Dedifferentiated amniotic fluid mesenchymal stem cell (primary cell): ENCODE measurements around the gene EXOC6.
"Not testable (repeated sequence)": the region's sequence is repeated elsewhere in the genome, so short reads cannot be mapped to it uniquely, and the experiment has no call there.

ENCODE experiments used
- DNase-seq: peaks from one replicate; pipeline ENCODE4 v3.0.0-alpha.2; 2016; ENCODE audit errors: extremely low spot score

The EXOC6 gene

DNA sequence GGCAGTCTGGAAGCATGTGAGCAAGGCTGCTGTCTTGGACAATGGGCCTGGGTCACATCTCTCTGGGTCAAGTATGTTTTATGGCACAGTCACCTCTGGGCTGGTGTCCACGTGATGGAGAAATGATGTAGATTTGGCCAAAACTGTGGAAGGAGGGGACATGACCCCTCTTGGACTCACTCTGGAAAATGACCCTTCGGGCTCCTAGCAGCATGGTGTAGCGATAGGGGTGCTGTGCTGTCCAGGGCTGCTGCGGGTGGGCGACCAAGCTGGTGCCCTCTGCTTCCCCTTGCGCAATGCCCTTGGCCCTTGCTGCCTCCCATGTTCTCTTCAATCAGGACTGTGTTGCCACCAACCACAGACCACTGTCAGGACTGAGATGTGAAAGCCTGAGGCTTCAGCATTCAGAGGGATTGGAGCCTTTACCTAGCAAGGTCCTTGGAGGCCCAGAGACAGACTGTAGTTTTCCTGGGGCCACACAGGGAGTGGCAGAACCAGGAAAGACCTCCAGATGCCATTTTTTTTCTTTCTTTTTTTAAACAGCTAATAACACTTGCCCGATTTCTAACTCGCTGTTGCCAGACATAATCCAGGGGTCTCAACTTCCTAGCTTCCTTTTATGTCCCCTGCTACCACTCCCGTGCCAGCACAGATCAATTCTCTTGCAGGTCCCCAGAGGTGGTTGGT, 231.5 kb downstream of the EXOC6 start:
- no peak for DNase-seq

DNA sequence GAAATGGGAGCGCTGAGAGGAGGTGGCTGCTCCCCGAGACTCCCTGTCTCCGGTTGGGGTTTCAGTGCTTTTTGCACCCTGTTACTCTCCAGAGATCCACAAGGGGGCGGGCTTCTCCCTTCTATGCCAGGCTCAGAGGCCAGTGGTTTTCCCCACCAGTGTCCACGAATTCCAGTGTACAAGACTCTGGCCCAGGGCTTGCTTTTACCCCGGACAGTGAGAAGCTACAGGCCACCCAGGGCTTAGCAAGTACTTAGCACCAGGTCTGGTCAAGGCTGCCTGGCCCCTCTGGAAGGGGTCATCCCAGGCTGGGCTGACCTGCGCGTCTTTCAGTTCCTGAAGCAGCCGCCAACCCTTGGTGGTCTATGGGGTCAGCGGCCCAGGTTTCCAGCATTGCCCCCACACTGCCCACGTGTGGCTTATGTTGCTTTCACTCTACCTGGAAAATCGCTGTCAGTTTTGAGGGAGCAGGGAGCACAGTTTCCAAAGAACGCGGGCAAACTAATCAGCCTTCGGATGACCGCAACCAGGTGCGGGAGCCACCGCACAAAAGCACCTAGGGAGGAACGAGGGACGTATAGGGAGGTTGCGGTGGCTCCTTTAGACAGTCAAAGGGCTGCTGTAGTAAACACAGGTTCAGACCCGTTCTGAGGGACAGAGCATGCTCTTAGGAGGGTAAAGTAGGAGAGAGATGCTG, 232.2 kb downstream of the EXOC6 start:
- peak; percentile 51 for DNase-seq

DNA sequence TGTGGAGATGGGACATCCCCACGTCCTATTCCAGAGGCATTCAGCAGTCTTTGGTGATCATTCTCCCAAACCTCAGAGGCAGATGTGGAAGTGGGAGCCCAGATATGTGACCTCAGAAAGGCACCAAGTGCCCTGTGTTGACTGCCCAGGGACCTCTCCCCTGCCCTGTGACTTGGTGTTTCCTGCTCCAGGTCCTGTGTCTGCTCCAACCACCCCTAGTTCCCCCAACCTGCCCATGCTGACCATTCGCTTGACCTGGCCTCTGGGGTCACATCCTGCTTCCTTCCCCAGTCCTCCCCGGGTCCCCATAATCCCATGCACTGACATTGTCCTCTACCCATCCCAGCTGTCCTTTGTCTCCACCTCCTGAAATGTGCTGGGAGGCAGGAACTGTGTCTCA, 233.0 kb downstream of the EXOC6 start:
- DNase-seq, result no peak

DNA sequence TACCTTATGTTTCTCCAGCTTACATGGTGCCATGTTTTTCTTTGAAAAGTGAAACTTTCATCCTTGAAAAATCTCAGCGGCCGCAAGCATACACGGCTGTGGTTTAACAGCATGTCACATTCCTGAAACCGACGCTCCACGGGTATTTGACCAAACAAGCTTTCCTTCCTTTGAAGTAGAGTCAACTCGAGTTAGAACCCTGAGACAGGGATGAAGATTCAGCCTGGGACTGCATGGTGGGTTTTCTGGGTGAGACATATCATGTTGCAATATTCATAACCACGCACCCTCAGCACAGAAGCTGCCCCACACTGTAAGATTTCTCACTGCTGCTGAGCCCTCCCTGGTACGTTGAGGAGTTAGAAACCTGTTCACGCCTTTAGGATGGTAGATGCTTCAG, 233.5 kb downstream of the EXOC6 start:
- no peak for DNase-seq

DNA sequence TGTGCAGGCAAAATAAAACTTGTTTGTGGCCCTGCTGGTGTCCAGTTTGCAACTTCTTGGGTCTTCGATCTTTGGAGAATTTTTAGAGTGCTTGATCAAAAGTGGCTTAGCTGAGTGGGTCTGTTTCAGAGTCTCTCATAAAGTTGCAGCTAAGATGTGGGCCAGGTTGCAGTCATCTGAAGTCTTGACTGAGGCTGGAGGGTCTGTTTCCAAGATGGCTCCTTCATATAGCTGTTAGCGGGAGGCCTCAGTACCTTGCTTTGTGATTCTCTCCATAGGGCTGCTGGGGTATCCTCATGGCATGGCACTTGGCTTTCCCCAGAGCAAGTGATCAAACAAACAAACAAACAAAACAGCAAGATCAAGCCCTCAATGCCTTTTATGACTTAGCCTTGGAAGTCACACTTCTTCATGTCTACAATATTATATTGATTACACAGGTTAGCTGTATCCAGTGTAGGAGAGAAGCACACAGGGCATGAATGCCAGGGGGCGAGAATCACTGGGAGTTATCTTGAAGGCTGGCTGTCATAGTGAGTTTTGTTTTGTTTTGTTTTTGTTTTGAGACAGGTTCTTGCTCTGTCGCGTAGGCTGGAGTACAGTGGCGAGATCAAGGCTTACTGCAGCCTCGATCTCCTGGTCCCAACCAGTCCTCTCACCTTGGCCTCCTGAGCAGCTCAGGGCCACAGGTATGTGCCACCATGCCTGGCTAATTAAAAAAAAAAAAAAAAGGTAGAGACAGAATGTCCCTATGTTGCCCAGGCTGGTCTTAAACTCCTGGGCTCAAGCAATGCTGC, 235.6 kb downstream of the EXOC6 start:
- no peak for DNase-seq

DNA sequence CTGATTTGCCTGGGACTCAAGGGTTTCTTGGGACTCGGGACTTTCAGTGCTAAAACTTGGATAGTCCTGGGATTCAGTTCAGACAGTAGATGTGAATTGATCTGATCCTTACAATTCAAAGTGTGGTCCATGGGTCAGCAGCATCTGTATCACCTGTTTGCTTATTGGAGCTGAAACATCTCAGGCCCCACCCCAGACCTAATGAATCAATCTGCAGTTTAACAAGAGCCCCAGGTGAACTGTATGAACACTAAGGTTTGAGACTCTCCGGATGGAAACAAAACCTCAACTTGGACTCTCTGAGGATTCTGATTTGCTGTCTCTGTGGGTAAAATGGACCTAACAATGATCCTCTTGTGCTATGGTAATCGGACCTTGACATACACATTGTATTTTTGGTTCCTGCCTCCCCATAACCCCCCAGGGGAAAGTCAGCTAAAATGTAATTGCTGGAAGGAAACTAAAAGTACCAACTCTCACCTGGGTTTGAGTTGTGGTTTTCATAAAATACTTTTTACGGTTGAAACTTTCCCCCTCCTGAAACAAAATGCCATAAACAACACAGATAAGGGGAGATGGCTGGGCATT, 237.0 kb downstream of the EXOC6 start:
- DNase-seq, result no peak

DNA sequence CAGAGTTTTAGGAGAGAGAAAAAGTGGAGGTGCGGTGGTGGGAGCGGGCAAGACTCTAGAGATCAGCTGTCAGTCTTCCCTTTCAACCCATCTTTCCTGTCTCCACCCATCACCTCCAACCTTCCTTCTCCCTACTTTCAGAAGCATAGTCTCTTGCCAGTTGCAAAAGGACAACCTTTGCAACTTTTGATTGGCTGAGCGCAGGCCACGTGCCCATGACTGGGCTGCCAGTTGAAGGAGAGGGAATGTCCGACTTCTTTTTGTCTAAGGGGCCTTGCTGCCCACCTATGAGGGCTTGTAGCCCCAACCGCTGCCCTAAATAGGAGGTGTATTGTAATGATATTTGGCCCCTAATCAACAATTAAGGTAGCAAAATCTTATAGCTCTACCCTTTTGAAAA, 238.0 kb downstream of the EXOC6 start:
- no peak for DNase-seq

DNA sequence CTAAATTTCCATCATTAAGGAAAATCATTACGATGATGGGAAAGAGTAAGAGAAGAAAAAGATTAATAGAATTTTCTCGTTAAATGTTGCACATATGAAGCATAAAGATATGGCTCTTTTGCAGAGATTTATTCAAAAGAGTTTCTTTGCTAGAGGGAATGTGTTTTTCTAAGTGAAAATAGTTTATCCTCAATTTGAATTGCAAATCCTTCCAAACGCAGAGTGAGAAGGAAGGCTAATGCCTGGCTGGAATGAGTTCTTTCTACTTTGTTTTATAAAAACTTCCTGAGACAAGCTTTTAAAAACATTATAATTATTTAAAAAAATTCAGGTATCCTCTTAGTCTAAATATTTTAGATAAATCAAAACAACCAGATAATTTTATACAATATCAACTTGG, 239.5 kb downstream of the EXOC6 start:
- no peak for DNase-seq

DNA sequence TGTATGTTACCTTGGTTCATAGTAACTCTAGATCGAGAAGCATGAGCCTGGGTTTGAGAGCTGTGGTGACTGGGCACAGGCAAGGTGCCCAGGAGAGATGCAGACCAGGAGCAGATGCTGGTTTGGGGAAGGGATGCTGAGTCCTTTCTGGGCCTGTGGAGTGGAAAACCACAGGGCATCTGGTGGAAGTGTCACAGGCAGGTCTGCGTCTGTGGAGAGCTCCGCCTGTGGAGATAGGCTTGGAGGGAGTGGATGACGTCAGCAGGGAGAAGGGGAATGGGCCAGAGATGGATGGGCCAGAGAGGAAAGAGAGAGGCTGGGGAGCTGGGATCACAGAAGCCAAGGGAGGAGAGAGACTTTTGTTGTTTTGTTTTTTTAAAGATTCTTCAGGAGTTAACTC, 240.1 kb downstream of the EXOC6 start:
- DNase-seq, result no peak

DNA sequence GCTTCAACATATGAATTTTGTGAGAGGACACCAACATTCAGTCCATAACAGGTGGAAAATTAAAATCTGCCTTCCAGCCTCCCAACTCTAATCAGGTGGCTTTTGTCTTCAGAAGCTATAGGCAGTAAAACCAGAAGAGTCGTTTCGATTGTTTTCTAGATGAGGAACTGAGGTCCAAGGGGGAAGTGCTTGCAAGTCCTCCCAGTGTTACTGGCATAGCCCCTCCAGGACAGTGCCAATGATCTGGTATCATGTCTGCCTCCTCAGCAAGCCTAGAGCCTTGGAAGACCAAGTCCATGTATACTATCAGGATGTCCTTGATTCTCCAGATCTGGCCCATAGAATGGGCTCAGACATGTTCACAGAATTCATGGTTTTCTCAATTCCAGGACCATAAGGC, 242.3 kb downstream of the EXOC6 start:
- no peak for DNase-seq

DNA sequence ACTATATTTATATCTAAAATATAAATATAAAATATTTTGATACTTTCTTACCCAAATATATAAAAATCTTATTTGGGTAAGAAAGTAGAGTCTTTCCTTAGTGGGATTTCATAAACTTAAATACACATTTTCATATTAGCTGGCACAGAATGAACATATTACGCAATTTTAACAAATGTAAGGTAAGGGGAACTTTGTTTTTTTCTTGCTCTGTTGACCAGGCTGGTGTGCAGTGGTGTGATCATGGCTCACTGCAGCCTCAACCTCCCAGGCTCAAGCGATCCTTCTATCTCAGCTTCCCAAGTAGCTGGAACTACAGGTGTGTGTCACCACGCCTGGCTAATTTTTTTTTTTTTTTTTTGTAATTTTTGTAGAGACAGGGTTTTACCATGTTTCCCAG, 243.6 kb downstream of the EXOC6 start:
- no peak for DNase-seq

DNA sequence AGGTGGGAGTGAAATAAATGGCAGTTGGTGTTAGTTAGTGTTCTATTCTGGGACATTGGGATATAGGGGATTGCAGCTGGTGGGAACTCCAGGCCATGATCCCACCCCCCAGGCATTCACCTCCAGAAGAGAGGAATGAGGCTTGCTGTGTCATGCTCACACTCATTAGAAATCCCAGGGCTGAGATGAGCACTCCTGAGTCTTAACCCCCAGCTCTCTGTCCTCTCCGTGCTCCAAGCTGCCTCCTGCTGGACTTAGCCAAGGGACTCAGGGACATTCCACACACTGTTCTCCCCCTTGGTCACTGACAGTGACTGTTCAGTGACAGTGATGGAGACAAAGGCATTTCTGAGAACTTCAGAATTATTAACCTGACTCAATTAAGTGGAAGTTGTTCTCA, 246.9 kb downstream of the EXOC6 start:
- DNase-seq, result no peak

DNA sequence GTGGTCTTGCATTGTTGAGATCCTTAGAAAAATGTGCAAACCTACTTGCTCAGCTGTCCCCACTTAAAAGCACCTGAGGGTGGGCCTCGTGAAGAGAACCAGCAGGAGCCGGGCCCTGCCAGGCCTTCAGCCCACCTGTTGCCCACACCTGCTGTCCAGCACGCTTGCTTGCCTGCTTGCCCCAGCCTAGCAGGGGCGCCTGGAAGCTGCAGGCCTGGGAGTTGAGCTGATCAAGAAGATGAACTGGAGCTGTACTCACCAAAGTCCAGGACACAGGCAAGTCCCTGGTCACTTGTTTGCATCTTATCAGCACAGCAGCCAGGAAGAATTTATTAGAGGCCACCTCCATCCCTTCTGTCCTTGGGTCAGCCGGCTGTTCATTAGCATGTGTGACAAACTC, 248.6 kb downstream of the EXOC6 start:
- DNase-seq, result no peak

DNA sequence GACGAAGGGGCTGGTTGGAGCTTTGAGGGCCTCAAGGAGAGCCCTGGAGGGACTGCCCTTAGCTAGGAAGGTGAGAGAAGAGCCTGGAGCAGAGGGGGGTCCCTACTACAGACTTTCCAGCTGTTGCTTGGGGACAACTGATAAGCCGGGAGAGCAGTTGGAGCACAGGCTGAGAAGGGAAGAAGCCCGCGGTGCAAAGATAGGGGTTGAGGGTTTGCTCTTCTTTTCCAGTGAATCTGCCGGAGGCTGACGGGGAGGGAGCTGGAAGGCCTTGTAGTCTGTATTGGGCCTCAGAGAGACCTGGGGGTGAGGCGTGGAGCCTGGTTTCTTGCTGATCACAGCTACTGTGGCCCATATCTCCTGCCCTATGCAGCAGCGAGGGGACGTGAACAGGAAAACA, 249.1 kb downstream of the EXOC6 start:
- DNase-seq, result no peak

DNA sequence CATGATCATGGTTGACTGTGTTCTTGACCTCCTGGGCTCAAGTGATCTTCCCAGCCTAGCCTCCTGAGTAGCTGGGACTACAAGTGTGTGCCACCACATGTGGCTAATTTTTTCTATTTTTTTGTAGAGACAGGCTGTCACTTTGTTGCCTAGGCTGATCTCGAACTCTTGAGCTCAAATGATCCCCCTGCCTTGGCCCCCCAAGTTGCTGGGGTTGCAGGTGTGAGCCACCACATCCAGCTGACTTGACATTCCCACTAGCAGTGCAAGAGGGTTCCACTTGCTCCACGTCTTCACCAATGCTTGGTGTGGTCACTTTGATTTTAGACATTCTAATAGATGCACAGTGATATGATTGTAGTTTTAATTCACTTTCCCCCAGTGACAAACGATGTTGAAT, 250.5 kb downstream of the EXOC6 start:
- no peak for DNase-seq

DNA sequence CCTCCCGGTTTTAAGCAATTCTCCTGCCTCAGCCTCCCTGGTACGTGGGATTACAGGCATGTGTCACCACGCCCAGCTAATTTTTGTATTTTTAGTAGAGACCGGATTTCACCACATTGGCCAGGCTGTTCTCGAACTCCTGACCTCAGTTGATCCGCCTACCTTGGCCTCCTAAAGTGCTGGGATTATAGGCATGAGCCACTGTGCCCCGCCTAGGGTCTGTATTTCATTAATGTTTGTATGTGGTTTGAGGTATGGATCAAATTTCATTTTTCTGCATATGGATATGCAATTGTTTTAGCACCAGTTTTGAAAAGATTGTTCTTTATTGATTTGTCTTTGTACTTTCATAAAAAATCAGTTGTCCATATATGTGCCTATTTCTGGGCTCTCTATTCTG, 251.3 kb downstream of the EXOC6 start:
- no peak for DNase-seq

DNA sequence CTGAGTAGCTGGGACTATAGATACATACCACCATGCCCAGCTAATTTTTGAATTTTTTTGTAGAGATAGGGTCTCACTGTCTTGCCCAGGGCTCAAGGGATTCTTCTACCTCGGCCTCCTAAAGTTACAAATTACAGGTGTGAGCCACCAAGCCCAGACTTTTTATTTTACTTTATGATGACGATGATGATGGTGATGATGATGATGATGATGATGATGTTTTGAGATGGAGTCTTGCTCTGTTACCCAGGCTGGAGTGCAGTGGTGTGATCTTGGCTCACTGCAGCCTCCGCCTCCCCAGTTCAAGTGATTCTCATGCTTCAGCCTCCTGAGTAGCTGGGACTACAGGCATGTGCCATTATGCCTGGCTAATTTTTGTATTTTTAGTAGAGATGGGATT, 252.8 kb downstream of the EXOC6 start:
- DNase-seq, result not testable (repeated sequence)

DNA sequence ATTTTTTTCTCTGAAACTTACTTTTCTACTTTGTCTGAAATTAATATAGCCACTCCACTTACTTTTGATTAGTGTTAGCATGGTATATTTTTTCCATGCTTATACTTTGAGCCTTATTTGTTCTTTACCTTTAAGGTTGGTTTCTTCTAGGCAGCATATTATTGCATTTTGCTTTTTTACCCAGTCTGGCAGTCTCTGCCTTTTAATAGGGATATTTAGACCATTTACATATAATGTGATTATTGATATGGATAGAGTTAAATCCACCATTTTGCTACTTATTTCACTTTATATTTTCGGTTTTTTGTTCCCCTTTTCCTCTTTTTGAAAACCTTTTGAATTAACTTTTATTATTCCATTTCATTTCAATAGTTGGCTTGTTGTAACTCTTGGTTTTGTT, 255.6 kb downstream of the EXOC6 start:
- no peak for DNase-seq

DNA sequence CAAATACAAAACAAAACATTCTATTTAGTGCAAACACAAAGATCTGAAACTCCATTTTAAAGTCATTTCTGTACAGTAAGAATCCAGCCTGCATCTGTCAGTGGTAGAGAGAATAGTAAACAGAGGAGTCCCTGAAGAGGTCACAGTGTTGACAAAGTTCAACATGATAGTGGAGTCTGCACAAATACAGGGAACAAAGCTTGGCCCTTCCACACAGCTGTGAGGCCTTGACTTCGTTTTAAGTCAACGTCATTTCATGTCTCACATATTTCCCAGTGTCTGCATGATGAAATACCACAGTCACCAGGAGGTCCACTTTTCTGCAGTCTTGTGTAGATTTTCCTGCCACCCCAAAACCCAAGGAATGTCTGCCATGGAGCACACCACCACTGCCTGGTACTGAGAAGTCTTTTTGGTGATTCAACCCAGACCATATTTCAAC, 258.3 kb downstream of the EXOC6 start:
- no peak for DNase-seq
